CD4-positive, CD25-positive, alpha-beta regulatory T cell (primary cell): ENCODE data around the gene CHST9. TPM values are rescaled to one million over a fixed set of nuclear protein-coding genes. Genes with fewer than 3 reads are reported as not detected.

ENCODE experiments used
- ATAC-seq, 2 donors: fragments of 150-1000 bp; cut with Tn5 transposase; one replicate each; pipeline ENCODE4 v1.10.0; 2021; ENCODE audit warnings: low read depth in 2 of 2, moderate number of reproducible peaks in 2 of 2, moderate library complexity in 1 of 2
- DNase-seq, 3 donors: peaks; one replicate each; pipeline versions ENCODE4 v3.0.0 to v3.0.0-alpha.2; 2012 to 2022; ENCODE audit warnings: mixed read lengths in 1 of 3
- H3K27ac ChIP-seq: one replicate; pipeline ENCODE4 v1.7.0; 2013; ENCODE audit warnings: mild to moderate bottlenecking, low read length; ENCODE audit not compliant: insufficient read depth, poor library complexity, severe bottlenecking
- H3K27me3 ChIP-seq: one replicate; pipeline ENCODE4 v1.7.0; 2013; ENCODE audit warnings: low read length; ENCODE audit not compliant: control insufficient read depth, insufficient read depth
- H3K36me3 ChIP-seq: one replicate; pipeline ENCODE4 v1.7.0; 2013; ENCODE audit warnings: mild to moderate bottlenecking, low read length, moderate library complexity; ENCODE audit not compliant: control insufficient read depth, insufficient read depth
- H3K4me1 ChIP-seq: 2 replicates; pipeline ENCODE4 v1.7.0; 2013; ENCODE audit warnings: mild to moderate bottlenecking, low read length; ENCODE audit not compliant: insufficient read depth, control insufficient read depth, poor library complexity, severe bottlenecking
- H3K4me3 ChIP-seq: one replicate; pipeline ENCODE4 v1.7.0; 2013; ENCODE audit warnings: low read depth, mild to moderate bottlenecking, low read length, moderate library complexity
- H3K9me3 ChIP-seq, 2 experiments: 1 replicate in 1 of 2; 2 replicates in 1 of 2; pipeline ENCODE4 v1.7.0; 2013; ENCODE audit warnings: low read length in 2 of 2, mild to moderate bottlenecking in 1 of 2, moderate library complexity in 1 of 2; ENCODE audit not compliant: control insufficient read depth in 2 of 2
- H3K27ac Mint-ChIP-seq, 3 donors: one replicate each; pipeline ENCODE4 v1.8.0; 2020 to 2022; ENCODE audit warnings: mild to moderate bottlenecking in 3 of 3, mixed read lengths in 3 of 3, moderate library complexity in 2 of 3
- H3K27me3 Mint-ChIP-seq: one replicate; pipeline ENCODE4 v1.8.0; 2022; ENCODE audit warnings: mild to moderate bottlenecking, mixed read lengths
- H3K36me3 Mint-ChIP-seq: one replicate; pipeline ENCODE4 v1.8.0; 2020; ENCODE audit warnings: mixed read lengths
- H3K4me1 Mint-ChIP-seq, 4 donors: one replicate each; pipeline ENCODE4 v1.8.0; 2020 to 2022; ENCODE audit warnings: mixed read lengths in 4 of 4, mild to moderate bottlenecking in 1 of 4
- H3K4me3 Mint-ChIP-seq, 4 donors: one replicate each; pipeline ENCODE4 v1.8.0; 2020 to 2022; ENCODE audit warnings: mild to moderate bottlenecking in 4 of 4, mixed read lengths in 4 of 4, moderate library complexity in 3 of 4
- H3K9me3 Mint-ChIP-seq, 7 donors: one replicate each; pipeline ENCODE4 v1.8.0; 2020 to 2022; ENCODE audit warnings: mixed read lengths in 7 of 7, mild to moderate bottlenecking in 3 of 7, moderate library complexity in 2 of 7
- polyA plus RNA-seq, 4 donors: library from polyadenylated mRNA; unstranded; fragments of 300-500 nt; fragmentation: Illumina TruSeq; gene quantifications; one replicate each; pipeline ENCODE4 v1.2.3, GENCODE V29; 2021
- total RNA-seq: library from RNA; stranded (reverse); gene quantifications from one replicate; pipeline ENCODE4 v1.2.3, GENCODE V29; 2022

CHST9 gene
- total and polyA plus RNA-seq, 5 donors from 2014 or later, result not detected

DNA sequence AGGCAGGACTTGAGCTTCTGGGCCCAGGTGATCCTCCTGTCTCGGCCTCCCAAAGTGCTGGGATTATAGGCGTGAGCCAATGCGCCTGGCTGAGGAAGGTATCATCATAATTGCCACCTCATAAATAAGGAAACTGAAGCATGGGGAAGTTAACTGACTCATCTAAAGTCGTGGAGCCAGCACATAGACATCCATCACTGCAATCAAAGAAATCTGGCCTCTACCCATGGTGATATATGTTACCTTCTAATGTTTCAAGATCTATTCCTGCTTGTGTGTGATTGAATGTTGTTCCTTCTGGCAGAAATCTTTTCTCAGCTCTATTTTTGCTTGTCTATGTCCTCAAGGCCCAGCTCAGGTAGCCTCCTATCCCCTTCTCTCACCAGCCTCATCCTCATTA is 214.5 kb downstream of the CHST9 start:
- H3K27ac Mint-ChIP-seq, result no peak overlapping the region
- no peak for ATAC-seq
- no peaks in the 10 kb centered on the region for H3K4me1 Mint-ChIP-seq

DNA sequence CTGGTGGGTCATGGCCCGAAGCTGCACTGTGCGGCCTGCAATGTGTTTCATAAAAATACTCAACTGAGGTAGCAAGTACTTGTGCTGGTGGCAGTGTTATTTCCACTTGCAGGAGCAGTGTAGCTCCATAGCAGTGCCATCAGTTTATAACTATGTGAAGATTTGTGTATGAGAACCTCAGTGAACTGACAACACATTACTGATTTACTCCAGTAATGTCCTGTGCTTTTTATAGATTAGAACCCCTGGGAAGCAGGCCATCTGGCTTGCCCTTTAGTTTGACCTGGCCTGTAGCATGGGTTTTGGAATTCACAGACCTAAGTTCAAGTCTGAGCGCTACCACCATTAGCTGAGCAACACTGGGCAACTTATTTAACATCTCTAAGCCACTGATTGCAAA is 219.9 kb downstream of the CHST9 start:
- Mint-ChIP-seq H3K27me3 (no peaks in the 10 kb centered on the region), H3K4me1 (no peaks in the 10 kb centered on the region), H3K27ac (no peak overlapping the region), H3K4me3 (no peak overlapping the region), H3K36me3 (no peaks in the 10 kb centered on the region), H3K9me3 (peaks cover 0 to 7% (median 2%) of the 10 kb centered on the region in 7 donors)
- no peak for DNase-seq
- ATAC-seq, result no peak
- H3K36me3 ChIP-seq, result no peaks in the 10 kb centered on the region
- H3K4me3 ChIP-seq, result no peak overlapping the region
- no peaks in the 10 kb centered on the region for H3K9me3 ChIP-seq
- H3K4me1 ChIP-seq, result no peaks in the 10 kb centered on the region
- no peak overlapping the region for H3K27ac ChIP-seq
- no peaks in the 10 kb centered on the region for H3K27me3 ChIP-seq

More for the DNA sequence above, 214.5 kb downstream of the CHST9 start:
- no peaks in the 10 kb centered on the region for H3K27me3 ChIP-seq
- Mint-ChIP-seq H3K9me3 (peaks cover 3 to 10% (median 8%) of the 10 kb centered on the region in 7 donors), H3K27me3 (no peaks in the 10 kb centered on the region), H3K4me3 (no peak overlapping the region), H3K36me3 (no peaks in the 10 kb centered on the region)
- H3K27ac ChIP-seq, result no peak overlapping the region
- no peaks in the 10 kb centered on the region for H3K36me3 ChIP-seq
- H3K4me1 ChIP-seq, result no peaks in the 10 kb centered on the region
- no peak overlapping the region for H3K4me3 ChIP-seq
- H3K9me3 ChIP-seq, result no peaks in the 10 kb centered on the region
- DNase-seq, result no peak

DNA sequence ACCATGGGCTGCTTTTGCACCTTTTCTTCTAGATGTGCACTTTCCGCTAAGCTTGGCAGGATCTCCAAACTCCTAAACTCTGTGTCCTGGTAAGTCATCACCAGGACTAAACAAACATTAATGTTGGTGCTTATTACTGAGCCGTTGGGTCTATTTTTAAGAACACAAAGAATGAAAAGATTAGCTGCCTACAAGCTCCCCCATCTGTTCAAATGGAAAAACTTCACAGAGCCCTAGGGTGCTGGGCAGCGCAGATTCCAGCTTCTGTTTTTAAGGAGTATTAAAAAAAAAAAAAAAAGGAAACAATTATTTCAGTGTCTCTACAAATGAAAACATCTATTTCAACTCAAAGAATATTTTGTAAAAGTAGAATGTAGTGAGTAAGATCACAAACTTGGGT is 221.8 kb downstream of the CHST9 start:
- DNase-seq (no peak), ATAC-seq (no peak)
- Histone ChIP-seq H3K36me3 (no peaks in the 10 kb centered on the region), H3K4me3 (no peak overlapping the region), H3K9me3 (no peaks in the 10 kb centered on the region), H3K27me3 (no peaks in the 10 kb centered on the region), H3K27ac (no peak overlapping the region), H3K4me1 (no peaks in the 10 kb centered on the region)
- no peaks in the 10 kb centered on the region for H3K4me1 Mint-ChIP-seq
- H3K9me3 Mint-ChIP-seq, result peaks cover 0 to 14% (median 0%) of the 10 kb centered on the region in 7 donors
- no peak overlapping the region for H3K27ac Mint-ChIP-seq
- no peaks in the 10 kb centered on the region for H3K36me3 Mint-ChIP-seq
- H3K27me3 Mint-ChIP-seq, result no peaks in the 10 kb centered on the region
- no peak overlapping the region for H3K4me3 Mint-ChIP-seq

DNA sequence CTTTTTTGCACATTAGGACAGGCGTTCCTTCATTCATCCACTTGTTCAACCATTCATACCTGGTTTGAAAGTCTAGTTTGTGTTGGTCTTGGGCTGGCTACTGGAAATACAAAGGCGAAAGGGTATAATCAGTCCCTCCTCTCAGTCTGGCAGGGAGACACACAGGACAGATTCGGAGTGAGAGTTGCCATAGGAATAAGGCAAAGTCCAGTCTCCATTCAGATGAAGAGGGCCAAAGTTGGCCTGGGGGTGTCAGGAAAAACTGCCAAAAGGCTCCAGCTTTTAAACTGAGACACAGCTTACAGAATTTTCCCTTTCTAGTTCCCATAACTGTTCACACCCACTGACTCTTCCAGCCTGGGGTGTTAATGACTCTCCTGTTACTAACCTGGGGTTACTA is 223.3 kb downstream of the CHST9 start:
- Mint-ChIP-seq H3K4me3 (no peak overlapping the region), H3K27me3 (no peaks in the 10 kb centered on the region), H3K9me3 (peaks cover 0 to 14% (median 2%) of the 10 kb centered on the region in 7 donors), H3K27ac (no peak overlapping the region), H3K36me3 (no peaks in the 10 kb centered on the region), H3K4me1 (no peaks in the 10 kb centered on the region)
- Histone ChIP-seq H3K27ac (no peak overlapping the region), H3K36me3 (no peaks in the 10 kb centered on the region), H3K9me3 (no peaks in the 10 kb centered on the region), H3K27me3 (no peaks in the 10 kb centered on the region), H3K4me3 (no peak overlapping the region), H3K4me1 (no peaks in the 10 kb centered on the region)
- no peak for DNase-seq
- no peak for ATAC-seq

DNA sequence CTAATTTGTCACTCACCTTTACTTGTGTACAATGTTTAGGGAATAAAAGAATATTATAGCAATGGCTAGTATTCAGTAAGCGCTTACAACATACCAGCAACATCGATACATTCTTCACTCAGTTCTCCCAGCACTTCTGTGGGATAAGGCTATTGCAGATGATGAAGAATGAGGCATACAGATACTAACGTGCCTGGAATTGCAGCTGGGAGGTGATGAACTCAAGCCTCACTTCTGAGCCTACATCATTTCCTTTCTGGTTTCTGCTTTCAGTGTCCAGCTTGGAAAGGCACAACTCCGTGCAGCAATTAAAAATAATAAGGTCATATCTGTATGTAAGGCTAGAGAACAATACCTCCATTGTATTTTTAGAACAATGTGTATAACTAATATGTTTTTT is 224.2 kb downstream of the CHST9 start:
- Histone ChIP-seq H3K4me1 (no peaks in the 10 kb centered on the region), H3K27ac (no peak overlapping the region), H3K36me3 (no peaks in the 10 kb centered on the region), H3K9me3 (no peaks in the 10 kb centered on the region), H3K4me3 (no peak overlapping the region), H3K27me3 (no peaks in the 10 kb centered on the region)
- Mint-ChIP-seq H3K4me3 (no peak overlapping the region), H3K4me1 (no peaks in the 10 kb centered on the region), H3K36me3 (no peaks in the 10 kb centered on the region), H3K27me3 (no peaks in the 10 kb centered on the region), H3K9me3 (peaks cover 0 to 14% (median 2%) of the 10 kb centered on the region in 7 donors), H3K27ac (no peak overlapping the region)
- DNase-seq, result no peak
- ATAC-seq, result no peak

DNA sequence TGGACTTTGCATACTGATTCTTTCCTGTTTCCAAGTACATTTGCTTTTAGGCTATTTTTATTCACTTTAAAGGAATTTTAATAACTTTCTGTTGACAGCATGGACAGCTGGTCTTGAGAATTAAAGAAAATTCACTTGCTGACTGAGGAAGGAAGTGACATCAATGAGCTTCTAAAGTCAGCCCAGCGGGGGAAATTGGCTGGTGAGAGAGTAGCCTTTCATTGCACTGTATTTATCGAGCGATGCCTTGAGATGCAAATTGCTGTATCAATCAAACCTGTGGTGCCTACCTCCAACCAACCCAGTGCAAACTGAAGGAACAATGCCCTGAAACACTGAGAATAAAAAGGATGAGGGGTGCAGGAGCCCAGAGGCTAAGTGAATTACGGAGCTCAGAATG is 228.2 kb downstream of the CHST9 start:
- Mint-ChIP-seq H3K27me3 (no peaks in the 10 kb centered on the region), H3K4me3 (no peak overlapping the region), H3K4me1 (no peaks in the 10 kb centered on the region), H3K36me3 (no peaks in the 10 kb centered on the region), H3K9me3 (peaks cover 1 to 15% (median 4%) of the 10 kb centered on the region in 7 donors), H3K27ac (no peak overlapping the region)
- H3K36me3 ChIP-seq, result no peaks in the 10 kb centered on the region
- H3K27me3 ChIP-seq, result no peaks in the 10 kb centered on the region
- H3K4me1 ChIP-seq, result no peaks in the 10 kb centered on the region
- no peaks in the 10 kb centered on the region for H3K9me3 ChIP-seq
- no peak for DNase-seq
- no peak overlapping the region for H3K27ac ChIP-seq
- ATAC-seq, result no peak
- H3K4me3 ChIP-seq, result no peak overlapping the region

DNA sequence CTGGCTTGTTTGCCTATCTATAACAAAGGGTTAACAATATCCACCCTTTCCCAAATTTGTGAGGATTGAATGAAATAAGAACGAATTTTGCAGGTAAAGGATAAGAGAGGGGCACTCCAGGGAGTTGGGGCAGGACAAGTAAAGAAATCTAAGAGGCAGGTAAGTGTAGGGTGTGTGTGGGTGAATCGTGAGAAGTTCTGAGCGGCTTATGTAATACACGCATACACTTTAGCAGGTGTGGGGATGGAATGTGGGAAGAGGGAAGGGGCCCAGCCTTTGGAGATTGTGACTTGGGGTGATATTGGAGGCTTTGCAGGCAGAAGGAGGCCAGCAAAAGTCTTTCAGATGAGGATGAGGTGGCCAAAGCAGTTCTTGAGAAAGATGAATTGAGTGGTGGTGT is 236.4 kb downstream of the CHST9 start:
- H3K36me3 Mint-ChIP-seq, result no peaks in the 10 kb centered on the region
- H3K36me3 ChIP-seq, result no peaks in the 10 kb centered on the region
- H3K4me1 ChIP-seq, result no peaks in the 10 kb centered on the region
- H3K9me3 ChIP-seq, result peaks cover 0 to 2% of the 10 kb centered on the region in 2 experiments
- no peaks in the 10 kb centered on the region for H3K4me1 Mint-ChIP-seq
- no peak overlapping the region for H3K27ac ChIP-seq
- H3K27me3 ChIP-seq, result no peaks in the 10 kb centered on the region
- ATAC-seq, result no peak
- no peak overlapping the region for H3K27ac Mint-ChIP-seq
- H3K4me3 ChIP-seq, result no peak overlapping the region
- no peaks in the 10 kb centered on the region for H3K27me3 Mint-ChIP-seq
- no peak overlapping the region for H3K4me3 Mint-ChIP-seq
- peaks cover 1 to 20% (median 3%) of the 10 kb centered on the region in 7 donors for H3K9me3 Mint-ChIP-seq
- DNase-seq, result no peak

DNA sequence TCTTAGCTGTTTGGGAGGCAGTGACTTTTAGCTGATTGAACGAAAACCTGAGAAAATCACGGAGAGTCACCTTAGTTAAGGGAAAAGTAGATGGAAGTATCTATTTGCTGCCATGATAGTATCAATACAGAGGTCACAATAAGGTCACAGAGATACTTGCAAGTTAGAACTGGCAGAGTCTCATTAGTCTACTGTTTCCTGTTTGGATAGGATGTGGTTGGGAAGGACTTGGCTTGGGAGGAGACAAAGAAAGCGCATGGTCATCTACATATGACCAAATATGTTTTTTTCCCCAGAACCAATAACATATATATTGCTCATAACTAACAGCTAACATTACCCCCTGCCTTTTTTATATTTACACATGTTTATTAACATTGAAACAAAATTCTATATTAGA is 241.2 kb downstream of the CHST9 start:
- ATAC-seq, result no peak
- no peak overlapping the region for H3K4me3 Mint-ChIP-seq
- H3K9me3 Mint-ChIP-seq, result peaks cover 1 to 21% (median 13%) of the 10 kb centered on the region in 7 donors
- no peaks in the 10 kb centered on the region for H3K36me3 Mint-ChIP-seq
- DNase-seq, result no peak
- Histone ChIP-seq H3K4me3 (no peak overlapping the region), H3K27me3 (no peaks in the 10 kb centered on the region), H3K4me1 (no peaks in the 10 kb centered on the region), H3K36me3 (no peaks in the 10 kb centered on the region), H3K27ac (no peak overlapping the region), H3K9me3 (peaks cover 0 to 2% of the 10 kb centered on the region in 2 experiments)
- H3K27me3 Mint-ChIP-seq, result no peaks in the 10 kb centered on the region
- H3K4me1 Mint-ChIP-seq, result no peaks in the 10 kb centered on the region
- no peak overlapping the region for H3K27ac Mint-ChIP-seq
